HT-29 (cell line): ENCODE data around the gene SLC27A3. TPM values are rescaled to one million over a fixed set of nuclear protein-coding genes. Genes with fewer than 3 reads are reported as not detected.
"Not testable (repeated sequence)": the region's sequence is repeated elsewhere in the genome, so short reads cannot be mapped to it uniquely, and the experiment has no call there.

Experiments
- DNase-seq: peaks from one replicate; pipeline ENCODE4 v3.0.0-alpha.2; 2015; ENCODE audit warnings: low spot score
- total RNA-seq: library from RNA; depleted of rRNA; stranded (reverse); fragments of >200 nt; shearing (Covaris generic); gene quantifications from 2 replicates; pipeline ENCODE4 v1.2.3, GENCODE V29; 2014

Gene SLC27A3
- total RNA-seq, 1 experiment from 2014 or later: 14.7 TPM

- no peak for DNase-seq
Measured at GRCh38 chr1:153763365-153764225, 11.6 kb upstream of the SLC27A3 start.

GRCh38 chr1:153764310-153764709 is 10.9 kb upstream of the SLC27A3 start:
- no peak for DNase-seq

- not testable (repeated sequence) for DNase-seq
Measured at GRCh38 chr1:153766663-153767062, 8.5 kb upstream of the SLC27A3 start.

GRCh38 chr1:153767519-153767918 is 7.7 kb upstream of the SLC27A3 start:
- no peak for DNase-seq

GRCh38 chr1:153768316-153769181 is 6.7 kb upstream of the SLC27A3 start:
- no peak for DNase-seq

- no peak for DNase-seq
Measured at GRCh38 chr1:153769221-153769620, 6.0 kb upstream of the SLC27A3 start.

GRCh38 chr1:153770797-153771196 is 4.4 kb upstream of the SLC27A3 start:
- DNase-seq: no peak

- DNase-seq: no peak
Measured at GRCh38 chr1:153771261-153771660, 3.9 kb upstream of the SLC27A3 start.

GRCh38 chr1:153771841-153772593 is 3.2 kb upstream of the SLC27A3 start:
- no peak for DNase-seq

GRCh38 chr1:153773096-153773921 is 1.9 kb upstream of the SLC27A3 start:
- no peak for DNase-seq

GRCh38 chr1:153774026-153774595 is 1.1 kb upstream of the SLC27A3 start:
- DNase-seq: no peak

GRCh38 chr1:153775458-153776327 is 486 bp downstream of the SLC27A3 start:
- peak; percentile 72 for DNase-seq

- no peak for DNase-seq
Measured at GRCh38 chr1:153776352-153776751, 1.1 kb downstream of the SLC27A3 start.

GRCh38 chr1:153776845-153777370 is 1.7 kb downstream of the SLC27A3 start:
- DNase-seq: no peak

- no peak for DNase-seq
Measured at GRCh38 chr1:153777648-153778047, 2.4 kb downstream of the SLC27A3 start.

GRCh38 chr1:153778051-153778823 is 3.0 kb downstream of the SLC27A3 start:
- no peak for DNase-seq

GRCh38 chr1:153778824-153779519 is 3.8 kb downstream of the SLC27A3 start:
- no peak for DNase-seq
